Measurements from ENCODE around the gene MORC3.

DNA sequence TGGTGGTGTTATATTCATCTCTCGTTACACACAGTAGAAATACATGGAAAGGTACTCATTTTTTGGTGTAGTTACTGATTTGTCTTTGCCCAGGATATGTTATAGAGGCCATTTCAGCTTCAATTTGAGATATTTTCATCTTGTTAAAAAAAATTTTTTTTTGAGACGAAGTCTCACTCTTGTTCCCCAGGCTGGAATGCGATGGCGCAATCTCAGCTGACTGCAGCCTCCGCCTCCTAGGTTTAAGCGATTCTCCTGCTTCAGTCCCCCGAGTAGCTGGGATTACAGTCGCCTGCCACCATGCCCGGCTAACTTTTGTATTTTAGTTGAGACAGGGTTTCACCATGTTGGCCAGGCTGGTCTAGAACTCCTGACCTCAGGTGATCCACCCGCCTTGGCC is 19.0 kb downstream of the MORC3 start:
- TF ChIP-seq, protein P1, sequence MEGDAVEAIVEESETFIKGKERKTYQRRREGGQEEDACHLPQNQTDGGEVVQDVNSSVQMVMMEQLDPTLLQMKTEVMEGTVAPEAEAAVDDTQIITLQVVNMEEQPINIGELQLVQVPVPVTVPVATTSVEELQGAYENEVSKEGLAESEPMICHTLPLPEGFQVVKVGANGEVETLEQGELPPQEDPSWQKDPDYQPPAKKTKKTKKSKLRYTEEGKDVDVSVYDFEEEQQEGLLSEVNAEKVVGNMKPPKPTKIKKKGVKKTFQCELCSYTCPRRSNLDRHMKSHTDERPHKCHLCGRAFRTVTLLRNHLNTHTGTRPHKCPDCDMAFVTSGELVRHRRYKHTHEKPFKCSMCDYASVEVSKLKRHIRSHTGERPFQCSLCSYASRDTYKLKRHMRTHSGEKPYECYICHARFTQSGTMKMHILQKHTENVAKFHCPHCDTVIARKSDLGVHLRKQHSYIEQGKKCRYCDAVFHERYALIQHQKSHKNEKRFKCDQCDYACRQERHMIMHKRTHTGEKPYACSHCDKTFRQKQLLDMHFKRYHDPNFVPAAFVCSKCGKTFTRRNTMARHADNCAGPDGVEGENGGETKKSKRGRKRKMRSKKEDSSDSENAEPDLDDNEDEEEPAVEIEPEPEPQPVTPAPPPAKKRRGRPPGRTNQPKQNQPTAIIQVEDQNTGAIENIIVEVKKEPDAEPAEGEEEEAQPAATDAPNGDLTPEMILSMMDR (conservative IDR thresholded peaks at IDR 0.05; ENCODE audit: low read depth, low read length): no peak
- no peak for TF ChIP-seq RAD21 (IDR thresholded peaks at IDR 0.05; ENCODE audit: low read length)
- TF ChIP-seq FOS (IDR thresholded peaks at IDR 0.05; ENCODE audit: low read depth, low read length): no peak
- TF ChIP-seq POLR2A (IDR thresholded peaks at IDR 0.05; ENCODE audit: low read depth, low read length): no peak
- TF ChIP-seq, protein P2, sequence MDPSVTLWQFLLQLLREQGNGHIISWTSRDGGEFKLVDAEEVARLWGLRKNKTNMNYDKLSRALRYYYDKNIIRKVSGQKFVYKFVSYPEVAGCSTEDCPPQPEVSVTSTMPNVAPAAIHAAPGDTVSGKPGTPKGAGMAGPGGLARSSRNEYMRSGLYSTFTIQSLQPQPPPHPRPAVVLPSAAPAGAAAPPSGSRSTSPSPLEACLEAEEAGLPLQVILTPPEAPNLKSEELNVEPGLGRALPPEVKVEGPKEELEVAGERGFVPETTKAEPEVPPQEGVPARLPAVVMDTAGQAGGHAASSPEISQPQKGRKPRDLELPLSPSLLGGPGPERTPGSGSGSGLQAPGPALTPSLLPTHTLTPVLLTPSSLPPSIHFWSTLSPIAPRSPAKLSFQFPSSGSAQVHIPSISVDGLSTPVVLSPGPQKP (IDR thresholded peaks at IDR 0.05; ENCODE audit: borderline replicate concordance, low read depth, low read length): no peak

Measured in IMR-90 (cell line).